Gastrocnemius medialis (tissue), 4 donors: Measurements from ENCODE around the gene PCDHGA12. TPM values are rescaled to one million over a fixed set of nuclear protein-coding genes. Genes with fewer than 3 reads are reported as not detected.
"Not testable (repeated sequence)": the region's sequence is repeated elsewhere in the genome, so short reads cannot be mapped to it uniquely, and the experiment has no call there.

ENCODE experiments used
- ATAC-seq, 2 donors: fragments of 150-250 bp; one replicate each; pipeline ENCODE4 v1.9.1; 2016
- DNase-seq, 2 donors: peaks; one replicate each; pipeline ENCODE4 v3.0.0-alpha.2; 2019
- H3K27ac ChIP-seq, 4 donors: fragments of 200-600 bp; sonication (generic); 1 replicate in 1 of 4; 2 replicates in 3 of 4; pipeline ENCODE4 v1.5.1; 2016 to 2018; ENCODE audit warnings: mild to moderate bottlenecking in 2 of 4, moderate library complexity in 1 of 4
- H3K27me3 ChIP-seq, 3 donors: fragments of 200-600 bp; sonication (generic) in 2 of 3; 1 replicate in 1 of 3; 2 replicates in 2 of 3; pipeline versions ENCODE4 v1.5.1 to v1.6.0; 2016 to 2019; ENCODE audit warnings: mild to moderate bottlenecking in 1 of 3, moderate library complexity in 1 of 3
- H3K36me3 ChIP-seq, 2 donors: fragments of 200-600 bp; sonication (generic) in 1 of 2; one replicate each; pipeline ENCODE4 v1.5.1; 2017 to 2018
- H3K4me1 ChIP-seq, 2 donors: fragments of 200-600 bp; sonication (generic) in 1 of 2; one replicate each; pipeline ENCODE4 v1.5.1; 2016 to 2017; ENCODE audit warnings: mild to moderate bottlenecking in 2 of 2
- H3K4me3 ChIP-seq, 4 donors: fragments of 200-600 bp; sonication (generic) in 3 of 4; 1 replicate in 1 of 4; 2 replicates in 3 of 4; pipeline ENCODE4 v1.5.1; 2016 to 2019; ENCODE audit warnings: mild to moderate bottlenecking in 2 of 4
- H3K9me3 ChIP-seq, 3 donors: fragments of 200-600 bp; sonication (generic) in 2 of 3; 1 replicate in 1 of 3; 2 replicates in 2 of 3; pipeline ENCODE4 v1.5.1; 2016 to 2019
- CTCF ChIP-seq, 5 experiments: fragments of 450-650 bp in 3 of 5; fragments of 200-600 bp in 2 of 5; sonication (generic) in 2 of 5; IDR thresholded peaks in 4 of 5; conservative IDR thresholded peaks in 1 of 5; 1 replicate in 4 of 5; 2 replicates in 1 of 5; pipeline ENCODE4 v1.5.1; 2016 to 2019; ENCODE audit warnings: antibody characterized with exemption in 5 of 5, mild to moderate bottlenecking in 3 of 5, moderate library complexity in 3 of 5
- POLR2A ChIP-seq, 2 donors: fragments of 450-650 bp; IDR thresholded peaks; one replicate each; pipeline ENCODE4 v1.6.1; 2017; ENCODE audit warnings: antibody characterized with exemption in 2 of 2, mild to moderate bottlenecking in 2 of 2, moderate library complexity in 2 of 2
- in situ Hi-C, 4 donors: fragments of 200-750 bp; cut with MboI; loops; one replicate each; pipeline versions ENCODE4 v1.15.0 to v1.8.0; 2017; ENCODE audit warnings: low sequenced_read_pairs in 4 of 4
- intact Hi-C: fragments of 100-400 bp; cut with DNase I; formaldehyde crosslinking; loops from one replicate; pipeline ENCODE4 v1.15.1; 2023; ENCODE audit warnings: low total_unique reads
- total RNA-seq, 4 donors: library from RNA; depleted of rRNA; stranded (reverse); fragments of >200 nt; gene quantifications; one replicate each; pipeline versions ENCODE4 v1.1.0 to v1.2.3, GENCODE V29; 2016

PCDHGA12 gene
- total RNA-seq, 4 donors from 2014 or later: 1.1 to 5.4 (median 1.7) TPM

DNA sequence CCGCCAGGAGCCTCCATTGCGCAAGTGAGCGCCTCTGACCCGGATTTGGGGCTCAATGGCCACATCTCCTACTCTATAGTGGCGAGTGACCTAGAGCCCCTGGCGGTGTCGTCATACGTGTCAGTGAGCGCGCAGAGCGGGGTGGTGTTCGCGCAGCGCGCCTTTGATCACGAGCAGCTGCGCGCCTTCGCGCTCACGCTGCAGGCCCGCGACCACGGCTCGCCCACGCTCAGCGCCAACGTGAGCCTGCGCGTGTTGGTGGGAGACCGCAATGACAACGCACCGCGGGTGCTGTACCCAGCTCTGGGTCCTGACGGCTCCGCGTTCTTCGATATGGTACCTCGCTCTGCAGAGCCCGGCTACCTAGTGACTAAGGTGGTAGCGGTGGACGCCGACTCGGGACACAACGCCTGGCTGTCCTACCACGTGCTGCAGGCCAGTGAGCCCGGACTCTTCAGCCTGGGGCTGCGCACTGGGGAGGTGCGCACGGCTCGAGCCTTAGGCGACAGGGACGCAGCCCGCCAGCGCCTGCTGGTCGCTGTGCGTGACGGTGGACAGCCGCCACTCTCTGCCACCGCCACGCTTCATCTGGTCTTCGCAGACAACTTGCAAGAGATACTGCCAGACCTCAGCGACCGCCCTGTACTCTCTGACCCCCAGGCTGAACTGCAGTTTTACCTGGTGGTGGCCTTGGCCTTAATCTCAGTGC lies 20.6 kb upstream of the PCDHGA12 start:
- Histone ChIP-seq H3K27ac (no peak overlapping the region), H3K4me3 (peak overlapping the region in 1 of 4 donors; percentile 16), H3K9me3 (peaks cover 0 to 8% (median 0%) of the 10 kb centered on the region in 3 donors), H3K4me1 (peaks cover 4 to 15% of the 10 kb centered on the region in 2 donors), H3K27me3 (no peaks in the 10 kb centered on the region), H3K36me3 (no peaks in the 10 kb centered on the region)
- intact Hi-C loops: loop anchor here (5.0 kb wide), 1 partner anchor 37 kb away; the partner anchor contains the start of genes PCDHGA6 and PCDHGB3
- ATAC-seq (no peak), DNase-seq (no peak)
- TF ChIP-seq CTCF (IDR thresholded peaks at IDR 0.05 in 4 of 5, conservative IDR thresholded peaks at IDR 0.05 in 1 of 5): no peak
- no peak for TF ChIP-seq POLR2A (IDR thresholded peaks at IDR 0.05)
- in situ Hi-C loops: loop anchor here in 1 of 4 donors (5.0 kb wide), 1 partner anchor 148 kb away; no protein-coding TSS in a partner anchor

- TF ChIP-seq CTCF (IDR thresholded peaks at IDR 0.05 in 4 of 5, conservative IDR thresholded peaks at IDR 0.05 in 1 of 5) (no peak), POLR2A (IDR thresholded peaks at IDR 0.05) (no peak)
- no peak overlapping the region for H3K27ac ChIP-seq
- intact Hi-C loops: loop anchor here (5.0 kb wide), 1 partner anchor 39 kb away; the partner anchor contains the start of genes PCDHGA6 and PCDHGB3
- ATAC-seq (no peak), DNase-seq (no peak)
- in situ Hi-C loops: no loop called here
- peaks cover 0 to 8% (median 0%) of the 10 kb centered on the region in 3 donors for H3K9me3 ChIP-seq
- H3K4me1 ChIP-seq: peaks cover 4 to 15% of the 10 kb centered on the region in 2 donors
- no peaks in the 10 kb centered on the region for H3K36me3 ChIP-seq
- no peak overlapping the region for H3K4me3 ChIP-seq
- H3K27me3 ChIP-seq: no peaks in the 10 kb centered on the region
Measured at GRCh38 chr5:141411575-141411974, 18.7 kb upstream of the PCDHGA12 start.

DNA sequence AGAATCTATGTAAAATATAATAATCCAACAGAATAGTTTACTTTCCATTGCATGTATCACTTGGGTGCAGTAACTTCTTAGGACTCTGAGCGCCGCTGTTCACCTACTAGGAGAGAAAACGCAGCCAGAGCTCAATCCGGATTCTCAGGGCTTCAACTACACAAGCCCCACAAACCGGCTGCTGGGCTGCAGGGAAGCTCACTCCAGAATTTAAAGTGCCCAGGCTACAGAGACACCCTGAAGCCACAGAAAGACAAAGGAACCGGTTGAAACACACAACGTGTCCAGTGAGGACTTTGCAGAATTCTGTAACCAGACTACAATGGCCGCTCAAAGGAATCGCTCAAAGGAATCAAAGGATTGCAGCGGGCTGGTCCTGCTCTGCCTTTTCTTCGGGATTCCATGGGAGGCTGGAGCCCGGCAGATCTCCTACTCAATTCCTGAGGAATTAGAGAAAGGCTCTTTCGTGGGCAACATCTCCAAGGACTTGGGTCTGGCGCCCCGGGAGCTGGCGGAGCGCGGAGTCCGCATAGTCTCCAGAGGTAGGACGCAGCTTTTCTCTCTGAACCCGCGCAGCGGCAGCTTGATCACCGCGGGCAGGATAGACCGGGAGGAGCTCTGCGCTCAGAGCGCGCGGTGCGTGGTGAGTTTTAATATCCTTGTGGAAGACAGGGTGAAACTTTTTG lies 17.3 kb upstream of the PCDHGA12 start, which contains the start of gene PCDHGA10:
Gene PCDHGA10, plus strand, starts transcription at position 134 of the 686 bp plus-strand sequence. Its CDS starts 189 bp downstream, at position 323.
- Histone ChIP-seq H3K4me1 (peaks cover 0 to 15% of the 10 kb centered on the region in 2 donors), H3K27ac (peak within 1 kb of the TSS; percentile 24 to 61 (median 41)), H3K27me3 (no peaks in the 10 kb centered on the region), H3K9me3 (peaks cover 0 to 8% (median 0%) of the 10 kb centered on the region in 3 donors), H3K4me3 (peak within 1 kb of the TSS; percentile 35 to 50 (median 46)), H3K36me3 (no peaks in the 10 kb centered on the region)
- DNase-seq (peak in 1 of 2 donors; percentile 55), ATAC-seq (peak; percentile 63 to 64)
- TF ChIP-seq POLR2A (IDR thresholded peaks at IDR 0.05) (no peak), CTCF (IDR thresholded peaks at IDR 0.05 in 4 of 5, conservative IDR thresholded peaks at IDR 0.05 in 1 of 5) (peak; percentile 40 to 71 (median 57))
- in situ Hi-C loops: no loop called here
- intact Hi-C loops: loop anchor here (5.0 kb wide), 1 partner anchor 41 kb away; the partner anchor contains the start of genes PCDHGA6 and PCDHGB3

GRCh38 chr5:141413540-141414069 lies 16.7 kb upstream of the PCDHGA12 start:
- TF ChIP-seq CTCF (IDR thresholded peaks at IDR 0.05 in 4 of 5, conservative IDR thresholded peaks at IDR 0.05 in 1 of 5): no peak
- no peak for TF ChIP-seq POLR2A (IDR thresholded peaks at IDR 0.05)
- peak overlapping the region; percentile 35 to 50 (median 46) for H3K4me3 ChIP-seq
- DNase-seq: no peak
- in situ Hi-C loops (no loop called here), intact Hi-C loops (loop anchor here (5.0 kb wide), 1 partner anchor 41 kb away; the partner anchor contains the start of genes PCDHGA6 and PCDHGB3)
- H3K9me3 ChIP-seq: peaks cover 0 to 9% (median 0%) of the 10 kb centered on the region in 3 donors
- H3K27ac ChIP-seq: peak overlapping the region in 1 of 4 donors; percentile 61
- ATAC-seq: no peak
- peaks cover 0 to 2% (median 0%) of the 10 kb centered on the region in 3 donors for H3K27me3 ChIP-seq
- no peaks in the 10 kb centered on the region for H3K36me3 ChIP-seq
- H3K4me1 ChIP-seq: peaks cover 5 to 20% of the 10 kb centered on the region in 2 donors

GRCh38 chr5:141414548-141415274 lies 15.6 kb upstream of the PCDHGA12 start:
- intact Hi-C loops (loop anchor here (5.0 kb wide), 1 partner anchor 42 kb away; the partner anchor contains the start of genes PCDHGA6 and PCDHGB3), in situ Hi-C loops (loop anchor here in 1 of 4 donors (5.0 kb wide), 1 partner anchor 148 kb away; no protein-coding TSS in a partner anchor)
- H3K4me3 ChIP-seq, H3K27ac ChIP-seq, DNase-seq, H3K27me3 ChIP-seq, ATAC-seq, H3K36me3 ChIP-seq: not testable (repeated sequence)
- peaks cover 0 to 12% (median 0%) of the 10 kb centered on the region in 3 donors for H3K9me3 ChIP-seq
- peaks cover 8 to 29% of the 10 kb centered on the region in 2 donors for H3K4me1 ChIP-seq

GRCh38 chr5:141415275-141415618 lies 15.1 kb upstream of the PCDHGA12 start:
- intact Hi-C loops, H3K27ac ChIP-seq, H3K27me3 ChIP-seq, DNase-seq, H3K36me3 ChIP-seq, H3K4me3 ChIP-seq, ATAC-seq: not testable (repeated sequence)
- in situ Hi-C loops: loop anchor here in 1 of 4 donors (5.0 kb wide), 1 partner anchor 147 kb away; no protein-coding TSS in a partner anchor
- H3K4me1 ChIP-seq: peaks cover 8 to 32% of the 10 kb centered on the region in 2 donors
- peaks cover 0 to 14% (median 0%) of the 10 kb centered on the region in 3 donors for H3K9me3 ChIP-seq
